ENCODE measurements around the gene ALPK3. TPM values are rescaled to one million over a fixed set of nuclear protein-coding genes. Genes with fewer than 3 reads are reported as not detected.

The ALPK3 gene
- total and polyA plus RNA-seq, 2 donors (not counting 3 experiments of a cell fraction or from before 2014, with no cell fraction given), result 18.4 to 36.2 TPM

- Histone ChIP-seq H3K79me2 (ENCODE audit: control insufficient read depth, insufficient read depth, low read length) (no peaks in the 10 kb centered on the region), H3K4me1 (ENCODE audit: control insufficient read depth, extremely low read depth, insufficient read depth, low read length) (peaks cover 26% of the 10 kb centered on the region), H3K36me3 (ENCODE audit: control insufficient read depth in 2 of 2, extremely low read depth in 1 of 2, insufficient read depth in 2 of 2, low read length in 2 of 2) (no peaks in the 10 kb centered on the region), H3K4me2 (ENCODE audit: insufficient read depth, low read length) (no peak overlapping the region), H3K9me3 (replicated peaks; ENCODE audit: control insufficient read depth, insufficient read depth, low read length) (no peaks in the 10 kb centered on the region), H3K9me1 (replicated peaks; ENCODE audit: control insufficient read depth, extremely low read depth, insufficient read depth, low read length) (no peaks in the 10 kb centered on the region), H3K27me3 (ENCODE audit: control insufficient read depth in 2 of 2, insufficient read depth in 2 of 2, low read length in 2 of 2) (no peaks in the 10 kb centered on the region), H3K9ac (replicated peaks; ENCODE audit: extremely low read depth, insufficient read depth, low read length) (no peak overlapping the region), H3K27ac (ENCODE audit: insufficient read depth, low read depth, low read length) (no peak overlapping the region), H2AFZ (ENCODE audit: low read depth, low read length) (no peak overlapping the region), H4K20me1 (replicated peaks; ENCODE audit: control insufficient read depth, extremely low read depth, insufficient read depth, low read length) (no peaks in the 10 kb centered on the region), H3K4me3 (replicated peaks in 1 of 3; ENCODE audit: insufficient read depth in 1 of 3, low read depth in 1 of 3, low read length in 3 of 3) (no peak overlapping the region)
- no peak for FAIRE-seq
- dilution Hi-C loops (cut with MboI; ENCODE audit: extremely low pct_ligation_motif_present, low sequenced_read_pairs) (no loop called here), intact Hi-C loops (cut with micrococcal nuclease) (no loop called here)
- TF ChIP-seq MAX (IDR thresholded peaks at IDR 0.05; ENCODE audit: insufficient read depth, insufficient read length), result no peak
- TF ChIP-seq FOS (IDR thresholded peaks at IDR 0.05; ENCODE audit: borderline replicate concordance, insufficient read depth, low read length), result no peak
- TF ChIP-seq, protein P1, sequence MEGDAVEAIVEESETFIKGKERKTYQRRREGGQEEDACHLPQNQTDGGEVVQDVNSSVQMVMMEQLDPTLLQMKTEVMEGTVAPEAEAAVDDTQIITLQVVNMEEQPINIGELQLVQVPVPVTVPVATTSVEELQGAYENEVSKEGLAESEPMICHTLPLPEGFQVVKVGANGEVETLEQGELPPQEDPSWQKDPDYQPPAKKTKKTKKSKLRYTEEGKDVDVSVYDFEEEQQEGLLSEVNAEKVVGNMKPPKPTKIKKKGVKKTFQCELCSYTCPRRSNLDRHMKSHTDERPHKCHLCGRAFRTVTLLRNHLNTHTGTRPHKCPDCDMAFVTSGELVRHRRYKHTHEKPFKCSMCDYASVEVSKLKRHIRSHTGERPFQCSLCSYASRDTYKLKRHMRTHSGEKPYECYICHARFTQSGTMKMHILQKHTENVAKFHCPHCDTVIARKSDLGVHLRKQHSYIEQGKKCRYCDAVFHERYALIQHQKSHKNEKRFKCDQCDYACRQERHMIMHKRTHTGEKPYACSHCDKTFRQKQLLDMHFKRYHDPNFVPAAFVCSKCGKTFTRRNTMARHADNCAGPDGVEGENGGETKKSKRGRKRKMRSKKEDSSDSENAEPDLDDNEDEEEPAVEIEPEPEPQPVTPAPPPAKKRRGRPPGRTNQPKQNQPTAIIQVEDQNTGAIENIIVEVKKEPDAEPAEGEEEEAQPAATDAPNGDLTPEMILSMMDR (IDR thresholded peaks at IDR 0.05; ENCODE audit: extremely low read depth in 1 of 2, insufficient read depth in 1 of 2, low read depth in 1 of 2, low read length in 2 of 2), result no peak
- TF ChIP-seq JUN (IDR thresholded peaks at IDR 0.05; ENCODE audit: borderline replicate concordance, insufficient read depth, insufficient read length, low read depth), result no peak
- no peak for TF ChIP-seq GATA2 (IDR thresholded peaks at IDR 0.05; ENCODE audit: insufficient read depth, insufficient read length, low read depth, low read length)
- no TSS peak for BruUV-seq (replicated peaks)
- ChIA-PET CTCF (interaction anchor here (1.0 to 1.7 kb wide), 3 partner anchors 19 to 46 kb away, joined by 3 to 5 read pairs (median 3); no protein-coding TSS in a partner anchor), POLR2A (no interaction called here)
- DNase-seq (ENCODE audit: low read depth, low spot score), result no peak
Measured at GRCh38 chr15:84908564-84908963, 91.4 kb downstream of the ALPK3 start.

All from endothelial cell of umbilical vein (primary cell).